Hepatocyte (in vitro differentiated cells): Measurements from ENCODE around the gene MYMX. TPM values are rescaled to one million over a fixed set of nuclear protein-coding genes. Genes with fewer than 3 reads are reported as not detected.

Experiments used
- DNase-seq: peaks from one replicate; pipeline ENCODE4 v3.0.0-alpha.2; 2016; ENCODE audit warnings: low spot score
- H2AFZ ChIP-seq: fragments of 200-600 bp; sonication (generic); 2 replicates; pipeline ENCODE4 v1.6.0; 2016; ENCODE audit warnings: antibody characterized with exemption, mild to moderate bottlenecking
- H3K27ac ChIP-seq: fragments of 200-600 bp; sonication (generic); 2 replicates; pipeline ENCODE4 v1.5.1; 2016; ENCODE audit warnings: mild to moderate bottlenecking
- H3K27me3 ChIP-seq: fragments of 200-600 bp; sonication (generic); 2 replicates; pipeline ENCODE4 v1.6.1; 2016
- H3K36me3 ChIP-seq: fragments of 200-600 bp; sonication (generic); replicated peaks from 2 replicates; pipeline ENCODE4 v1.5.1; 2016; ENCODE audit warnings: low read depth; ENCODE audit not compliant: insufficient read depth
- H3K4me1 ChIP-seq: fragments of 200-600 bp; sonication (generic); 2 replicates; pipeline ENCODE4 v1.5.1; 2016; ENCODE audit warnings: mild to moderate bottlenecking, moderate library complexity; ENCODE audit not compliant: insufficient read depth
- H3K4me2 ChIP-seq: fragments of 200-600 bp; sonication (generic); 2 replicates; pipeline ENCODE4 v1.6.0; 2016
- H3K4me3 ChIP-seq: fragments of 200-600 bp; sonication (generic); 2 replicates; pipeline ENCODE4 v1.5.1; 2016; ENCODE audit warnings: mild to moderate bottlenecking
- H3K79me2 ChIP-seq: fragments of 200-600 bp; sonication (generic); 2 replicates; pipeline ENCODE4 v1.6.0; 2017; ENCODE audit warnings: mild to moderate bottlenecking
- H3K9me2 ChIP-seq: fragments of 200-600 bp; sonication (generic); replicated peaks from 2 replicates; pipeline ENCODE4 v1.6.0; 2017; ENCODE audit warnings: mild to moderate bottlenecking; ENCODE audit not compliant: insufficient read depth
- H3K9me3 ChIP-seq: fragments of 200-600 bp; sonication (generic); 2 replicates; pipeline ENCODE4 v1.5.1; 2016; ENCODE audit warnings: low read depth, mild to moderate bottlenecking
- H4K20me1 ChIP-seq: fragments of 200-600 bp; sonication (generic); 2 replicates; pipeline ENCODE4 v1.6.0; 2016; ENCODE audit warnings: mild to moderate bottlenecking; ENCODE audit not compliant: insufficient read depth, poor library complexity, severe bottlenecking
- CTCF ChIP-seq: fragments of 200-600 bp; sonication (generic); IDR thresholded peaks from 2 replicates; pipeline ENCODE4 v1.5.1; 2016; ENCODE audit warnings: antibody characterized with exemption, mild to moderate bottlenecking; ENCODE audit not compliant: poor library complexity
- EZH2 ChIP-seq: fragments of 200-600 bp; sonication (generic); IDR thresholded peaks from 2 replicates; pipeline ENCODE4 v1.6.1; 2016; ENCODE audit warnings: antibody characterized with exemption, mild to moderate bottlenecking, borderline replicate concordance
- EZH2phosphoT487 ChIP-seq: fragments of 200-600 bp; sonication (generic); IDR thresholded peaks from one replicate; pipeline ENCODE4 v1.6.1; 2018; ENCODE audit warnings: antibody characterized with exemption, mild to moderate bottlenecking, low read depth, moderate library complexity; ENCODE audit not compliant: unreplicated experiment, severe bottlenecking
- WGBS: methylation state at CpG from one replicate; pipeline ENCODE4 v1.1.6; 2016; ENCODE audit warnings: low lambda C conversion rate; ENCODE audit errors: missing lambda C conversion rate; 5-methylcytosine and 5-hydroxymethylcytosine counted together
- polyA plus RNA-seq: library from polyadenylated mRNA; unstranded; fragments of >200 nt; fragmentation: Nextera tagmentation; extraction: Ambion mirVana; gene quantifications from 2 replicates; pipeline ENCODE4 v1.2.1, GENCODE V29; 2016
- total RNA-seq: library from RNA; depleted of rRNA; stranded (reverse); fragments of >200 nt; gene quantifications from 2 replicates; pipeline ENCODE4 v1.2.3, GENCODE V29; 2014

The MYMX gene
- total and polyA plus RNA-seq, 2 experiments from 2014 or later, result not detected

DNA sequence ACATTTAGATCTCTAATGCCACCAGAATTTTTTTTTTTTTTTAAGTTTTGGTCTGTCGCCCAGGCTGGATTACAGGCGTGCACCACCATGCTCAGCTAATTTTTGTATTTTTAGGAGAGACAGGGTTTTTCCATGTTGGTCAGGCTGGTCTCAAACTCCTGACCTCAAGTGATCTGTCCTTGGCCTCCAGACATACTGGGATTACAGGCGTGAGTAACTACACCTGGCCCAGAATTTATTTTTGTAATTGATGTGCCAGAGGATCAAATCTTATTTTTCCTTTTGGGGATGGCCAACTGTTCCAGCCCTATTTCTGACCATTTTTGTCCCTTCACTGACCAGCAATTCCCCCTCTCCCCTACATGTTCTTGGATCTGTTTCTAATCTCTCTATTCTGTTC lies 18.0 kb upstream of the MYMX start:
- H3K4me3 ChIP-seq, result no peak overlapping the region
- no peak for DNase-seq
- H3K79me2 ChIP-seq, result no peaks in the 10 kb centered on the region
- peaks cover 24% of the 10 kb centered on the region for H3K4me1 ChIP-seq
- no peak overlapping the region for H2AFZ ChIP-seq
- TF ChIP-seq EZH2 (no peak), CTCF (no peak), EZH2phosphoT487 (no peak)
- no peaks in the 10 kb centered on the region for H3K27me3 ChIP-seq
- H3K9me3 ChIP-seq, result no peaks in the 10 kb centered on the region
- H3K36me3 ChIP-seq, result no peaks in the 10 kb centered on the region
- H3K27ac ChIP-seq, result no peak overlapping the region
- no peaks in the 10 kb centered on the region for H4K20me1 ChIP-seq
- no peak overlapping the region for H3K4me2 ChIP-seq
- H3K9me2 ChIP-seq, result no peaks in the 10 kb centered on the region
- 91% methylated on average over 3 of the region's 3 CpGs for WGBS

- H3K4me3 ChIP-seq, result no peak overlapping the region
Measured at GRCh38 chr6:44199883-44200282, 16.8 kb upstream of the MYMX start.

DNA sequence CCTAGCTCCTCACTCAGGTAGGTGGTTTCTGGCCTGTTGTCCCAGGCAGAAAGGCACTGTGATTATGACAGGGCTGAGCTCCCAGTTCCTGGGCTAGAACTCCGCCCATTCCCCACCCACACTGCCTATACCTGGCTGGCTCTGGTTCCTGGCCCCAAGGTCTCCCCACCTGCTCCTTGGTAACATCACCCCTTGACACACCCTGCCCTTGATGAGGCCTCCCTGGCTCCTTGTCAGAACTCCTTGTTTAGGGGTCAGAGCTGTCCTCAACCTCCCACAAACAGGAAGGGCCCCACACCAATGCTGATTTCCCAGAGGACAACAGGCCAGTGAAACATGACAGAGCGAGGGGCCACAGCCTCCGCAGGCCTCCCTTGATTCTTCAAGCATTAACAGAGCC lies 15.5 kb upstream of the MYMX start:
- no peak overlapping the region for H3K4me2 ChIP-seq
- H3K9me2 ChIP-seq, result no peaks in the 10 kb centered on the region
- H3K36me3 ChIP-seq, result no peaks in the 10 kb centered on the region
- WGBS, result 92% methylated on average over 3 of the region's 3 CpGs
- peak overlapping the region; percentile 58 for H3K27ac ChIP-seq
- H4K20me1 ChIP-seq, result no peaks in the 10 kb centered on the region
- TF ChIP-seq CTCF, result no peak
- TF ChIP-seq EZH2, result no peak
- no peak for TF ChIP-seq EZH2phosphoT487
- H3K4me3 ChIP-seq, result no peak overlapping the region
- H3K79me2 ChIP-seq, result no peaks in the 10 kb centered on the region
- H3K9me3 ChIP-seq, result no peaks in the 10 kb centered on the region
- H3K27me3 ChIP-seq, result no peaks in the 10 kb centered on the region
- H2AFZ ChIP-seq, result no peak overlapping the region
- peak; percentile 69 for DNase-seq
- H3K4me1 ChIP-seq, result peaks cover 27% of the 10 kb centered on the region

More at GRCh38 chr6:44199883-44200282, 16.8 kb upstream of the MYMX start:
- Histone ChIP-seq H3K27ac (no peak overlapping the region), H3K36me3 (no peaks in the 10 kb centered on the region), H2AFZ (no peak overlapping the region), H3K79me2 (no peaks in the 10 kb centered on the region), H3K9me3 (no peaks in the 10 kb centered on the region), H3K4me1 (peaks cover 27% of the 10 kb centered on the region), H3K27me3 (no peaks in the 10 kb centered on the region), H3K9me2 (no peaks in the 10 kb centered on the region), H4K20me1 (no peaks in the 10 kb centered on the region), H3K4me2 (no peak overlapping the region)
- no peak for DNase-seq
- TF ChIP-seq EZH2phosphoT487 (no peak), CTCF (no peak), EZH2 (no peak)
- WGBS, result 90% methylated on average over 4 of the region's 4 CpGs
